ENCODE data around the gene ALG8.
A peak's percentile ranks its signal among the peaks of the same experiment; 100 is the strongest.
"Not testable (repeated sequence)": the region's sequence is repeated elsewhere in the genome, so short reads cannot be mapped to it uniquely, and the experiment has no call there.

ALG8 gene

DNA sequence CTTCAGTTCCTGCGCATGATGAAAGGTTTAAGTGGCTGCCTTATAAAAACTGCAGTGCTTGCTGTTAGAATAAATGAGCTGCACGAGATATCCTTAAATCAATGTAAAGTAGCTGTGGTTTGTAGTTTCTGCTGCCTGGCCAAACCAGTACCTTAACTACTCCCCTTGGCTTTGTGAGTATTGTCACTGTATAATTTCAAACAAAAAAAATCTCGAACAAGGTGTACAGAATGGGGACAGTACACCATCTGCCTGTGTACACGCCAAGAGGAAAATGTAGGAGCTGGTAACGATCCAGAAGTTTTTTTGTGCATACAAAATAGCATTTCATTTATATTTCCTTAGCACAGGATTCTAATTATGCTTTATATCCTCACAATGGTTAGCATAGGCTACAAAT, 39.2 kb downstream of the ALG8 start:
- no peak for DNase-seq (ENCODE audit: low spot score)

DNA sequence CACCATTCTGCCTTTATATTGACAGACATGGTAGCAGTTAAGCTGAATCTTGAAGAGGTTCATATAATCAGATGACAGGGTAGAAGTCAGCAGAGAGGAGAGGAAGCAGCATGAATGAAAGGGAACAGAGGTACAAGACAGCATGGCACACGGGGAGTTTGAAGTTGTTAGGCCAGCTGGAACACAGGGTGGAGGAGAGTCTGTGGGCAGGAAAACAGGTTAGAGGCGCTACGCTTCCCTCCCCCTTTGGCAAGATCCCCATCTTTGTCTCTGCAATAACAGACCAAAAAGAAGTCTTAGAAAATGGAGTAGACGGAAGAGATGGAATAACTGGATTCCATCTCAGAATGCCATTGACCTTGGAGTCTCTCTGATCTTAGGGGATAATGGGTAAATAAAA, 39.8 kb downstream of the ALG8 start:
- no peak for DNase-seq (ENCODE audit: low spot score)

DNA sequence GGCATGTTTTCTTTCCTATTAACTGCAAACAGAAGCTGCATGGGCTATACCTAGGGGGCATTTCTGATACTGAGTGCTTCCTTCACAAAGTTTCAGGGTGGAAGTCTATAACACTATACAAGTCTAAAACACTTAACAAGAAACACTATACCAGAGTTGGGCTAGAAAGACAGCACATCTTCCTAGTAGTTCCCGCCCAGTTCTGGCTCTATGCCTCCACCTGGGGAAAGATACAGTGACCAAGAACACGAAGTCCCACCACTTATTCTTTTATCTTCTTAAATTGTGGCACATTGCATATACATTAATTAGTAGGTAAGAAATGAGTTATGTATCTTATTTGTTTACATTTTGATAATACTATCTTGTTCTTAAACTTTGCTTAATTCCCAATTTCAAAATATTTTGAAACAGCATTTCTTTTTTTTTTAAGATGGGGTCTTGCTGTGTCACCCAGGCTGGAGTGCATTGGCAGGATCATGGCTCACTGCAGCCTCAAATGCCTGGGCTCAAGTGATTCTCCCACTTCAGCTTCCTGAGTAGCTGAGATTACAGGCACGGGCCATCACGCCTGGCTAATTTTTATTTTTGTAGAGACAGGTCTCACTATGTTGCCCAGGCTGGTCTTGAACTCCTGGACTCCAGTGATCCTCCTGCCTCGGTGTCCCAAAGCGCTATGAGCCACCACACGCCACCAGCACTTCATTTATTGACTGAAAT, 41.6 kb downstream of the ALG8 start:
- DNase-seq (ENCODE audit: low spot score): no peak

DNA sequence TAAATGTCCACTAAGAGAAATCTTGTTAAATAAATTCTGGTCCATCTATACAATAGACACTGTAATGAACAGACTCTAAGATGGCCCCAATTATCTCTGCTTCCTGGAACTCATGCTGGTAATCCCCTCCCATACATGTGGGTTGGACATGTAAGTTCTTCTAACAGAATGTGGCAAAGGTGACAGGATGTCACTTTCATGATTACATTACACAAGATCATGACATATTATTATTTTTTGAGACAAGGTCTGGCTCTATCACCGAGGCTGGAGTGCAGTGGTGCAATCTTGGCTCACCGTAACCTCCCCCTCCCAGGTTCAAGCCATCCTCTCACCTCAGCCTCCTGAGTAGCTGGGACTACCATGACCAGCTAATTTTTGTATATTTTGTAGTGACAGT, 45.2 kb downstream of the ALG8 start:
- DNase-seq (ENCODE audit: low spot score): no peak

DNA sequence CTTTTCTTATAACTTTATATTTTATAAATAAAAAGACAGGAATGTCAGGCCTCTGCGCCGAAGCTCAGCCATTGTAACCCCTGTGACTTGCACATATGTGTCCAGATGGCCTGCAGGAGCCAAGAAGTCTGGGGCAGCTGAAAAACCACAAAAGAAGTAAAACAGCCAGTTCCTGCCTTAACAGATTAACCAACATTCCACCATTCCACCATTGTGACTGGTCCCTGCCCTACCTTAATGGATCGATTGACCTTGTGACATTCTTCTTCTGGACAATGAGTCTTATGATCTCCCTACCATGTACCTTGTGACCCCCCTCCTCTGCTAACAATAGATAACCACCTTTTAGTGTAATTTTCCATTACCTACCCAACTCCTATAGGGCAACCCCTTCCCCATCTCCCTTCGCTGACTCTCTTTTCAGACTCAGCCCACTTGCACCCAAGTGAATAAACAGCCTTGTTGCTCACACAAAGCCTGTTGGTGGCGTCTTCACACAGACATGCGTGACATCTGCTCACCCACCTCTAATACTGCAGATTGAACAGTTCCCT, 52.8 kb downstream of the ALG8 start:
- not testable (repeated sequence) for DNase-seq (ENCODE audit: low spot score)

DNA sequence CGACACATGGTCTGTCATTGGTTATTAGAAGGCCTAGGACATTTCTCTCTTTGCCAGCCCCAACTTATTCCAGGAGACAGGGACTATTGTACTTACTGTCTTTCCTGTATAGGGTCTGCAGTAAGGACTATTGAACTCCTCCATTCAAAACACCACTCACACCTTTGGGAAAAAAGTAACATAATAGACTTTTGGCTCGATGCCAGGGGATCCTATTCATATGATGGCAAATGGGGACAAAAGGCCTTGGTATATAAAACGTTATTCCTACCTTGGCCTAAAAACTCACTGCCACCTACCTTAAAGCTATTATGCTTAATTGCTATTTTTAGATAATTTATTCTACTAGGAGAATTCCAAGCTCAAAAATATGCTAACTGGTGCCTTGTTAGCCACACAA, 53.5 kb downstream of the ALG8 start:
- no peak for DNase-seq (ENCODE audit: low spot score)

DNA sequence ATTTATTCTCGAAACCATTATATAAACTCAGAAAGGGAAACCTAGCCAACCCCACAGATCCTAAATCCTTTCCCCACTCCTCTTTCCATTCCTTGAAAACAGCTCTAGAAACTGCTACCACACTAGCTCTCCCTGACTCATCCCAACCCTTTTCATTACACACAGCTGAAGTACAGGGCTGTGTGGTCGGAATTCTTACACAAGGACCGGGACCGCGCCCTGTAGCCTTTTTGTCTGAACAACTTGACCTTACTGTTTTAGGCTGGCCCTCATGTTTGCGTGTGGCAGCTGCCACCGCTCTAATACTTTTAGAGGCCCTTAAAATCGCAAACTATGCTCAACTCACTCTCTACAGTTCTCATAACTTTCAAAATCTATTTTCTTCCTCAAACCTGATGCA, 54.9 kb downstream of the ALG8 start:
- not testable (repeated sequence) for DNase-seq (ENCODE audit: low spot score)

DNA sequence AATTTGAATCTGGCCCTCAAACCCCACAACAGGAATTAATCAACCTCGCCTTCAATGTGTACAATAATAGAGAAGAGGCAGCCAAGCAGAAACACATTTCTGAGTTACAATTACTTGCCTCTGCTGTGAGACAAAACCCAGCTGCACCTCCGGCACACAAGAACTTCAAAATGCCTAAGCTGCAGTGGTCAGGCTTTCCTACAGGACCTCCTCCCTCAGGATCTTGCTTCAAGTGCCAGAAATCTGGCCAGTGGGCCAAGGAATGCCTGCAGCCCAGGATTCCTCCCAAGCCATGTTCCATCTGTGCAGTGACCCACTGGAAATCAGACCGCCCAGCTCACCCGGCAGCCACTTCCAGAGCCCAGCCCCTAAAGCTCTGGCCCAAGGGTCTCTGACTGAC, 56.4 kb downstream of the ALG8 start:
- DNase-seq (ENCODE audit: low spot score): no peak

DNA sequence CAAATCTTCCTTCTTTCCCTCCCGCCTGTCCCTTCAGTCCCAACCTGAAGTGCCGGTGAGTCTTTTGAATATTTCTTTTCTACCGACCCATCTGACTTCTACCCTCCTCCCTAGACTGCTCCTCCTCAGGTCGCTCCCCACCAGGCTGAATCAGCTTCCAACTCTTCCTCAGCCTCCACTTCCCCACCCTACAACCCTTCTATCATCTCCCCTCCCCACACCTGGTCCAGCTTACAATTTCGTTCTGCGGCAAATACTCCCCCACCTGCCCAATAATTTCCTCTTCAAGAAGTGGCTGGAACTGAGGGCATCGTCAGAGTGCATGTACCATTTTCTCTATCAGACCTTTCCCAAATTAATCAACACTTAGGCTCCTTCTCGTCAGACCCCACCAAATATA, 57.3 kb downstream of the ALG8 start:
- DNase-seq (ENCODE audit: low spot score): no peak

DNA sequence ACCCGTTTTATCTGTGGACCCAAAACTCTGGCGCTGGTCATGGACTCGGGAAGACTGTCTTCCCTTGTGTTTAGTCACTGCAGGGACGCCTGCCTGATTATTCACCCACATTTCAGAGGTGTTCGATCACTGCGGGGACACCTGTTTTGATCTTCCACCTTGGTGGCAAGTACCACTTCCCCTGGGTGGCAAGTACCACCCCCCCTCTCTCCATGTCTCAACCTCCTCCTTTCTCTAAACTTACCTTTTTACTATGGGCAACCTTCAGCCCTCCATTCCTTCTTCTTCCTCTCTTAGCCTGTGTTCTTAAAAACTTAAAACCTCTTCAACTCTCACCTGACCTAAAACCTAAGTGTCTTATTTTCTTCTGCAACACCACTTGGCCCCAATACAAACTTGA, 57.8 kb downstream of the ALG8 start:
- DNase-seq (ENCODE audit: low spot score): no peak

DNA sequence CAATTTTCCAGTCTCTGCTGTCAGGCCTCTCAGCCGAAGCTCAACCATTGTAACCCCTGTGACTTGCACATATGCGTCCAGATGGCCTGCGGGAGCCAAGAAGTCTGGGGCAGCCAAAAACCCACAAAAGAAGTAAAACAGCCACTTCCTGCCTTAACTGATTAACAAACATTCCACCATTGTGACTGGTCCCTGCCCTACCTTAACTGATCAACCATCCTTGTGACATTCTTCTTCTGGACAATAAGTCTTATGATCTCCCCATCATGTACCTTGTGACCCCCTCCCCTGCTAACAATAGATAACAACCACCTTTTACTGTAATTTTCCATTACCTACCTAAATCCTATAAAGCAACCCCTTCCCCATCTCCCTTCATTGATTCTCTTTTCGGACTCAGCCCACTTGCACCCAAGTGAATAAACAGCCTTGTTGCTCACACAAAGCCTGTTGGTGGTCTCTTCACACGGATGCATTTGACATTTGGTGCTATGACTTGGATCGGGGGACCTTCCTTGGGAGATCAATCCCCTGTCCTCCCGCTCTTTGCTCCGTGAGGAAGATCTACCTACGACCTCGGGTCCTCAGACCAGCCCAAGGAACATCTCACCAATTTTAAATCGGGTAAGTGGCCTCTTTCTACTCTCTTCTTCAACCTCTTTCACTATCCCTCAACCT, 58.5 kb downstream of the ALG8 start:
- DNase-seq (ENCODE audit: low spot score): no peak

DNA sequence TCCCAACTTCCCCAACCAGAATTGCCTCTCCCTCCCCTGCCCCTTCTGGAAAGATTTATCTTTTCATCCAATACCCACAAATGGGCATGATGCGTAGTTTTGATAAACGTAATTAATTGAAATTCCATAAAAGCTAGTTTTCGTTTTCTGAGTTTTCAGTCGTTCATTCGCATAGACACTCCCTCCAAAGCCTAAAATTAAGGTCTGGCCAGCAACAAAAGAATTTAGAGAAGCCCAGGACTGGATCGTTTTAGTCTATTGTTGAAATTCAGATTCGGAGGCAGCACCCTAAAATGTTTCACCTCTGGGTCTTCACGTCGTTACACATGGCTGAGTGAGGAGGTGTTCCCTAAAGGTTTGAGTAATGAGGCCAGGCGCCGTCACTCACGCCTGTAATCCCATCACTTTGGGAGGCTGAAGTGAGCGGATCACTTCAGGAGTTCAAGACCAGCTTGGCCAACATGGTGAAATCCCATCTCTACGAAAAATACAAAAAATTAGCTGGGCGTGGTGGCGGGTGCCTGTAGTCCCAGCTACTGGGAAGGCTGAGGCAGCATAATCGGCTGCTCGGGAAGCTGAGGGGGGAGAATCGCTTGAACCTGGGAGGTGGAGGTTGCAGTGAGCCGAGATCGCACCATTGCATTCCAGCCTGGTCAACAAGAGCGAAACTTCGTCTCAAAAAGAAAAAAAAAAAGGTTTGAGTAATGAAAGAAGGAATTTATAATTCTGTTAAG, 59.2 kb downstream of the ALG8 start:
- no peak for DNase-seq (ENCODE audit: low spot score)

DNA sequence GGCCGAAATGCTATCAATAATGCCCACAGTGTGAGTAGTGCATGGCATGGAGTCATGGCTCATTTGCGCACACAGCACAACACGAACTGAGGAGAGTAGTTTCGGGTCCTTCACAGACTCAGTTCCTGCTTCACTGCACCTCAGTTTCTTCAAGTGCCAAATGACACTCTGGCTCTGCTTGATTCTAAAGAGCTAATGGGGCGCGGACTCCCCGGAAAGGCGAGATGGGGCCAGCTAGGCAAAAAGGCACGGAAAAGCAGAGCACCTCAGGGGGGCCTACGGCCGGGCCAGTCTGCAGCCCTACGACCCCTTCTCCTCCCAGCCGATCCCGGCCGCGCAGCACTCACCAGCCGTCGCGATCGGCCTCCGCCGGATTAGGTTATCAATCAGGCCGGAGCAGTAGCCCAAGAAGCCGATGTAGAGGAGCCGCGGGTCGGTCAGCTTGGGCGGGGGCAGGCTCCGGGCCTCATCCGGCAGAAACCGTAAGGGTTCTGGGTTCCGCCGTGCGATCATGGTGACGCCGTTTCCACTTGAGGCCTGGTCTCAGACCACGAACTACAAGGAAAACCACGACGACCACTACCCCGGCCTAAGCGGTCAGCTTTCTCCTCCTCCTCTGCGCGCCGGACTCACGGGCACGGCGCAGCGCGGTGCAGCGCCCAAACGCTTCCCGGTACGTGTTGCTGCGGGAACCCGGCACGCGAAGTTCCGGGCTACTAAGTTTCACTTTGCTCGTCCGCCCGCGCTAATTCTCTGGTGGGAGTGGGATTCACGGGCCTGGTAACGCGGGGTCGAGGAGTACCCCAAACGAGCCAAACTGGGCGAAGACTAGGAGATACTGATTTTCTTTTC, 60.0 kb downstream of the ALG8 start, which contains the start of gene NDUFC2:
NDUFC2 (minus strand) TSS at position 631 of the 852 bp plus-strand sequence; CDS start at position 513, 118 bp downstream.
- DNase-seq (ENCODE audit: low spot score): peak; percentile 79

DNA sequence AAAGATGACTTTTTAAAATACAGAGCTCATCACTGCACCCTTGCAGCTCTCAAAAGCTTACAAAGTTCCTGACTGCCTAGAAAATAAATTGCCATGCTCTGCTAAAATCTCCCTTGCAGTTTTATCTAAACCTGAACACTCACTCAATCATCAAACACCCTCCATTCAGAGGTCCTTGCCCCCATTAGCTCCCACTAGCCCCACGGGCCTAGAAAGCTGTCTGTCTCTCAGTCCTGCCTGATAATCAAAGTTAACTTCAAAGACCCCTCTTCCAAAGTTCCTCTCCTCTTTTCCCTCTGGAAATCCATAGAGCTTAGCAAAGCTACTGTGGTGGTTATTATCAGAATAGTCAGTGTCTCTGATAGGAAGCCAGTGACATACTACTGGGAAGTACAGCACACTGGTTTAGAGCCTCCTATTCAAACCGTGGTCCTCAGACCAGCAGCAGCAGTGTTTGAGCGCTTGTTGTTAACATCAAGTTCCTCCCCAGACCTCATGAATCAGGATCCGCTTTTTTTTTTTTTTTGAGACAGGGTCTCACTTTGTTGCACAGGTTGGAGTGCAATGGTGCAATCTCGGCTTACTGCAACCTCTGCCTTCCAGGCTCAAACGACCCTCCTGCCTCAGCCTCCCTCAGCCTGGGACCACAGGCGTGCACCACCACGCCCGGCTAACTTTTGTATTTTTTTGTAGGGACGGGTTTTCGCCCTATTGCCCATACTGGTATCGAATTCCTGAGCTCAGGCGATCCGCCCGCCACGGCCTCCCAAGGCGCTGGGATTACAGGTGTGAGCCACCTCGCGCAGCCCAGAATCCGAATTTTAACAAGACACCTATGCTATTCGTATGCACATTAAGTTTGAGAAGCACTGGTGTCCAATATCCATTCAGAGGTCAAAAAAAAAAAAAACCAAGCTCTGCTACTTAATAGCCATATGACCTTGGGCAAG, 60.9 kb downstream of the ALG8 start:
- DNase-seq (ENCODE audit: low spot score): no peak

DNA sequence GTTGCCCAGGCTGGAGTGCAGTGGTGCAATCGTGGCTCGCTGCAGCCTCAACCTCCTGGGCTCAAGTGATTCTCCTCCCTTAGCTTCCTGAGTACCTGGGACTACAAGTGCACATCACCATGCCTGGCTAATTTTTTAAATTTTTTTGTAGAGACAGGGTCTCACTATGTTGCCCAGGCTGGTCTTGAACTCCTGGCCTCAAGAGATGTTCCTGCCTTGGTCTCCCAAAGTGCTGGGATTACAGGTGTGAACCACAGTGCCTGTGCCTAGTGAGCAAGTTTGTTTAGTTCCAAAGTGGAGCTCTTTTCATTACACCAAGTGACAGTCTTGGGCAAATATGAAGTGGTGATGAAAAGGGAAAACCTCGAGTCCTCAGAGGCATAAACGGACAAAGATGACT, 61.8 kb downstream of the ALG8 start:
- DNase-seq (ENCODE audit: low spot score): not testable (repeated sequence)

DNA sequence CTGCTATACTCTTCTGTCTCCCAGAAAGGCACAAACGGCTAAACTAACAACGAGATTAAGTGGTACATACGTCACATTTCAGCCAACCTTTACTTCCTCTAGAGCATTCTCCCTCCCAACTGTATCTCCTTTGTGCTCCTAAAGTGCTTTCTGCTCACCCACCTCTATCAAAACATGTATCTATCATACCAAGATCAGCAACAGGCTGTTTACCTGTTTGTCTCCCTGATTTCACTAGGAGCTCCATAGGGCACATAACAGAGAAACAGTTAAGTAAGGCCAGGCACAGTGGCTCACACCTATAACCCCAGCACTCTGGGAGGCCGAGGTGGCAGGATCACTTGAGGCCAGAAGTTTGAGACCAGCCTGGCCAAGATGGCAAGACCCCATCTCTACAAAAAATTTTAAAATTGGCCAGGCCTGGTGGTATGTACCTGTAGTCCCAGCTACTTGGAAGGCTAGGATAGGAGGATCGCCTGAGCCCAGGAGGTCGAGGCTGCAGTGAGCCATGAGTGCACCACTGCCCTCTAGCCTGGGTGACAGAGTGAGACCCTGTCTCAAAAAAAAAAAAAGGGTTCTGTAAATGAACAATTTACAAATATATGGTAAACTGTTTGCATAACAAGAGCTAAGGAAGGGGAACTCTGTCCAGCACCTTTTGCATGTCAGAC, 62.6 kb downstream of the ALG8 start:
- no peak for DNase-seq (ENCODE audit: low spot score)

DNA sequence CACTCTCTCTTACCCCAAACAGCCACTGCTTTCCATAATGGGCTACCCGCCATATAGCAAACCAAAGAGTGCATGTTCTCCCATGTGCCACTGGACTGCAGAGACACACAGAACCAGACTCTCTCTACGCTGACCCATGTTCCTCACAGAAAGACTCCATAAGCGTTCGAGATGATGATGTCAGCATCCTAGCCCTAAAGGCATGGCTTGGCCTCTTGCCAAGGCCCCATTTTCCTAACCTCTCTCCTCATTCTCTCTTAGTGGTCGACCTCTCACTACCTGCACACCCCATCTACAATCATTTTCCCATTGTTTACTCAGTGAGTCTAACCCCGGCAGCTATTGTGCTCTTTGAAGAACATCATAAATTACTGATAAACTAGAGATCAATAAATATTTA, 64.7 kb downstream of the ALG8 start:
- no peak for DNase-seq (ENCODE audit: low spot score)

DNA sequence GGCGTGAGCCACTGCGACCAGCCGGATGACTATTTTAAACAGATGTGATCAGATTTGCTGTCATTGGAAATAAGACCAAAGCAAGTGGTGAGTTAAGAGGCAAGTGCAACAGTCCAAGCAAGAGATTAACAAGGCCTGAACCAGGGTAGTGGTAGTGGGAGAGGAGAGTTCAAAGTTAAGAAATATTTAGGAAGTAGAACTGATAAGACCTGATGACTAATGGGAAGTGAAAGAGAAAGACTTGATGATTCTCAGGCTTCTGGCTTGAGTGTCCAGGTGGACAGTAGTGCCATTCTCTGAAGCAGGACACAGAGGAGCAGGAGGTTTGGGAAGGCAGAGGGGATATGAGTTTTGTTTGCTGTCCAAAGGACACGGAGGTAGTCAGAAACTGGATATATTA, 67.0 kb downstream of the ALG8 start:
- no peak for DNase-seq (ENCODE audit: low spot score)

DNA sequence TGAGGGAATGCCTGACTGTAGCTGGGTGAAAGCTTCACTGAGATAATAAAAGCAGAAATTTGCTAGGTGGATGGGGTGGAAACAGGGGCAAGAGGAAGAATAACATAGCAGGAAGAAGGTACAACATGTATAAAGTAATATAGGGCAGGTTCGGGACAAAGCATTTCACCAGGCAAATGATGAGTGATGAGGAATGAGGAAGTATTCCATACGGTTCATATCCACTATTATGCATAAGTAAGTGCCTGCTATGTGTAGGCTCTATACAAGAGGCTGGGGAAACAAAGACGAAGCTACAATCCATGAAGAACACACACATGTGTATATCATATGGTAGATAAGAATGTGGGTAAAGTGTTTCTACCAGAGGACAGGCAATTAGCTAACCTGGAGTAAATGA, 67.7 kb downstream of the ALG8 start:
- DNase-seq (ENCODE audit: low spot score): no peak

DNA sequence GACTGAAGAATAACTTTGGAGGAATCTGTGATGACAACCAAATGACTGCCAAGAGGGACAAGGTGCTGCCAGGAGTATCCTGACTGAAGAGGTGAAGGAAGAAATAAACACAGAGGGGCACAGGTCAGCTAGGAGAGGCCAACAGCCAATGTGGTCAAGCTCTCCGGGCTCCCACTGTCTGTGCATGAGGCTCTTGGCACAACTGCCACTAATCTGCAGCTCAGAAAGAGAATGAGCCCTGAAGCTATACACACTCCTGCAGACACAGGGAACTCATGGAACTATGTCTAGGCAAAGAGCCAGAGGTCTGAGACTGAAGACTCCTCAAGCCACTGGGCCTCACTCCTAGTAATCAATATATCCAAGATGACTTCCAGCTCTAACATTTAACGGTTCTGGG, 68.8 kb downstream of the ALG8 start:
- no peak for DNase-seq (ENCODE audit: low spot score)
